Right atrium auricular region (tissue), 2 donors: ENCODE measurements around the gene EVI5. TPM values are rescaled to one million over a fixed set of nuclear protein-coding genes. Genes with fewer than 3 reads are reported as not detected.
"Not testable (repeated sequence)": the region's sequence is repeated elsewhere in the genome, so short reads cannot be mapped to it uniquely, and the experiment has no call there.

Experiments
- DNase-seq: peaks from one replicate; pipeline ENCODE4 v3.0.0-alpha.2; 2019; ENCODE audit warnings: low spot score
- H3K27ac ChIP-seq, 2 donors: fragments of 200-600 bp; sonication (generic); 1 replicate in 1 of 2; 2 replicates in 1 of 2; pipeline ENCODE4 v1.5.1; 2016 to 2019
- H3K27me3 ChIP-seq, 2 donors: fragments of 200-600 bp; sonication (generic); one replicate each; pipeline versions ENCODE4 v1.5.1 to v1.6.0; 2017 to 2019
- H3K36me3 ChIP-seq: fragments of 200-600 bp; sonication (generic); one replicate; pipeline ENCODE4 v1.5.1; 2016
- H3K4me1 ChIP-seq, 2 donors: fragments of 200-600 bp; sonication (generic); one replicate each; pipeline versions ENCODE4 v1.5.1 to v1.6.0; 2017 to 2019
- H3K4me3 ChIP-seq, 2 donors: fragments of 200-600 bp; sonication (generic); 1 replicate in 1 of 2; 2 replicates in 1 of 2; pipeline ENCODE4 v1.5.1; 2017 to 2019; ENCODE audit warnings: mild to moderate bottlenecking in 1 of 2, moderate library complexity in 1 of 2
- H3K9me3 ChIP-seq, 2 donors: fragments of 200-600 bp; sonication (generic); one replicate each; pipeline ENCODE4 v1.5.1; 2019
- CTCF ChIP-seq, 2 donors: fragments of 200-600 bp; sonication (generic); IDR thresholded peaks; one replicate each; pipeline ENCODE4 v1.5.1; 2019; ENCODE audit warnings: antibody characterized with exemption in 2 of 2
- total RNA-seq, 2 donors: library from RNA; depleted of rRNA; stranded (reverse); fragments of >200 nt; gene quantifications; one replicate each; pipeline ENCODE4 v1.1.0, GENCODE V29; 2016

The EVI5 gene
- total RNA-seq, 2 donors from 2014 or later = 26.4 to 41.9 TPM

GRCh38 chr1:92662048-92662447 is 122.9 kb downstream of the EVI5 start:
- DNase-seq = no peak
- TF ChIP-seq CTCF (IDR thresholded peaks at IDR 0.05) = no peak
- H3K36me3 ChIP-seq = peaks cover 10% of the 10 kb centered on the region

DNA sequence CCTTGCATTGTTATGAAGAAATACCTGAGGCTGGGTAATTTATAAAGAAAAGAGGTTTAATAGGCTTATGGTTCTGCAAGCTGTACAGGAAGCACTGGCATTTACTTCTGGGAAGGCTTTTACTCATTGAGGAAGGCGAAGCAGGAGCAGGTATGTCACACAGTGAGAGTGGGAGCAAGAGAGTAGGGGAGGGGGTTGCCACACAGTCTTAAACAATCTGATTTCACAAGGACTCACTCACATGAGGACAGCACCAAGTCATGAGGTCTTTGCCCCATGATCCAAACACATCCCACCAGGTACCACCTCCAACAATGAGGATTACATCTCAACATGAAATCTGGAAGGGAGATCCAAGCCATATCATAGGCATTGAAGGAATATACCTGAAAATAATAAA is 127.2 kb downstream of the EVI5 start:
- DNase-seq = no peak
- no peak for TF ChIP-seq CTCF (IDR thresholded peaks at IDR 0.05)
- Histone ChIP-seq H3K27ac (no peak overlapping the region), H3K4me3 (no peak overlapping the region), H3K4me1 (no peaks in the 10 kb centered on the region), H3K36me3 (peaks cover 31% of the 10 kb centered on the region), H3K9me3 (peaks cover 7 to 30% of the 10 kb centered on the region in 2 donors), H3K27me3 (no peaks in the 10 kb centered on the region)

More at GRCh38 chr1:92662048-92662447, 122.9 kb downstream of the EVI5 start:
- Histone ChIP-seq H3K4me3 (no peak overlapping the region), H3K4me1 (no peaks in the 10 kb centered on the region), H3K27me3 (no peaks in the 10 kb centered on the region), H3K9me3 (no peaks in the 10 kb centered on the region), H3K27ac (no peak overlapping the region)

- no peak for TF ChIP-seq CTCF (IDR thresholded peaks at IDR 0.05)
- H3K27ac ChIP-seq = no peak overlapping the region
- peaks cover 37% of the 10 kb centered on the region for H3K36me3 ChIP-seq
Observed at GRCh38 chr1:92655197-92655801, 129.6 kb downstream of the EVI5 start.

GRCh38 chr1:92653605-92654381 is 131.1 kb downstream of the EVI5 start:
- H3K36me3 ChIP-seq = peaks cover 37% of the 10 kb centered on the region
- H3K9me3 ChIP-seq = peaks cover 7 to 30% of the 10 kb centered on the region in 2 donors
- H3K27me3 ChIP-seq = no peaks in the 10 kb centered on the region
- no peaks in the 10 kb centered on the region for H3K4me1 ChIP-seq
- no peak overlapping the region for H3K4me3 ChIP-seq
- no peak for TF ChIP-seq CTCF (IDR thresholded peaks at IDR 0.05)
- no peak overlapping the region for H3K27ac ChIP-seq
- DNase-seq = no peak

More at GRCh38 chr1:92655197-92655801, 129.6 kb downstream of the EVI5 start:
- H3K9me3 ChIP-seq = peaks cover 7 to 30% of the 10 kb centered on the region in 2 donors
- H3K27me3 ChIP-seq = no peaks in the 10 kb centered on the region
- H3K4me3 ChIP-seq = no peak overlapping the region
- no peaks in the 10 kb centered on the region for H3K4me1 ChIP-seq
- DNase-seq = no peak

GRCh38 chr1:92640686-92641085 is 144.2 kb downstream of the EVI5 start:
- not testable (repeated sequence) for H3K4me3 ChIP-seq, H3K4me1 ChIP-seq, H3K9me3 ChIP-seq, DNase-seq, H3K27ac ChIP-seq, H3K27me3 ChIP-seq, H3K36me3 ChIP-seq

DNA sequence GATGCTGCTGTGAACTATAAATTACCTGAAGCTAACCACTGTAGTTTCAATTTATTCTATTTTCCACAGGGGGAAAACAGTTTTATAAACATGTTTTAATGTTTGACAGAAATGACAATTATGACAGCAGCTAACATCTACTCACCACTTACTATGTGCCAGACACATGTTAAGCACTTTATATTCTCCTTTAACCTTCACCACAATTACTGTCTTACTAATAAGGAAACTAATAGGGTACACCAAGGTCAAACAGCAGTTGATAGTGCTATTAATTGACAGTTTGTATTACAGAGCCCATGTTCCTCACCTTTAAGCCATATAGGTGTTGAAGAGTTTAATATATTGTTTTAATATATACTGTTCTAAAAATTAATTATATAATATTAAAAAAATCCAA is 146.4 kb downstream of the EVI5 start:
- Histone ChIP-seq H3K4me1 (no peaks in the 10 kb centered on the region), H3K36me3 (peaks cover 21% of the 10 kb centered on the region), H3K27me3 (no peaks in the 10 kb centered on the region), H3K4me3 (no peak overlapping the region), H3K27ac (no peak overlapping the region), H3K9me3 (no peaks in the 10 kb centered on the region)
- no peak for DNase-seq
- TF ChIP-seq CTCF (IDR thresholded peaks at IDR 0.05) = no peak

GRCh38 chr1:92635203-92635602 is 149.7 kb downstream of the EVI5 start:
- H3K4me1 ChIP-seq, H3K4me3 ChIP-seq, H3K9me3 ChIP-seq, DNase-seq, H3K27me3 ChIP-seq, H3K27ac ChIP-seq: not testable (repeated sequence)
- H3K36me3 ChIP-seq = peaks cover 21% of the 10 kb centered on the region
